ENCODE data around the gene IQCH.
"Not testable (repeated sequence)": the region's sequence is repeated elsewhere in the genome, so short reads cannot be mapped to it uniquely, and the experiment has no call there.

The IQCH gene

DNA sequence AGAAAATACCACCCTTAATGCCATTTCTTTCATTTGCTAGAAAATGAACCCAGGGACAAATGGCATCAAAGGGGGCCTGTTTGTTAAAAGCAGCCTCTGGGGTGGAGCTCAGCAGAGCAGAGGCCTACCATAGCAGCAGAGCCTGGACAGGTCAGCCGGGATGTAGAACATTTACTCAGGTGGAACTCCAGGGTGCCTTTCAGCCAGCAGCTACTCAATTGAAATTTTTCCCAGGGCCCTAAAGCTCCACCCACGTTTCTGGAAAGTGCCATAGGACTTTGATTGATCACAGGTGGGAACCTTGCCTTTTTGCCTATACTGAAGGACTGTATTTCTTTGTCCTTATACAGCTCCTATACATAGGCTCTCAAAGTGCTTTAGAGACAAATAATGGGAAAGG is 191.9 kb downstream of the IQCH start:
- TF ChIP-seq, protein P1, sequence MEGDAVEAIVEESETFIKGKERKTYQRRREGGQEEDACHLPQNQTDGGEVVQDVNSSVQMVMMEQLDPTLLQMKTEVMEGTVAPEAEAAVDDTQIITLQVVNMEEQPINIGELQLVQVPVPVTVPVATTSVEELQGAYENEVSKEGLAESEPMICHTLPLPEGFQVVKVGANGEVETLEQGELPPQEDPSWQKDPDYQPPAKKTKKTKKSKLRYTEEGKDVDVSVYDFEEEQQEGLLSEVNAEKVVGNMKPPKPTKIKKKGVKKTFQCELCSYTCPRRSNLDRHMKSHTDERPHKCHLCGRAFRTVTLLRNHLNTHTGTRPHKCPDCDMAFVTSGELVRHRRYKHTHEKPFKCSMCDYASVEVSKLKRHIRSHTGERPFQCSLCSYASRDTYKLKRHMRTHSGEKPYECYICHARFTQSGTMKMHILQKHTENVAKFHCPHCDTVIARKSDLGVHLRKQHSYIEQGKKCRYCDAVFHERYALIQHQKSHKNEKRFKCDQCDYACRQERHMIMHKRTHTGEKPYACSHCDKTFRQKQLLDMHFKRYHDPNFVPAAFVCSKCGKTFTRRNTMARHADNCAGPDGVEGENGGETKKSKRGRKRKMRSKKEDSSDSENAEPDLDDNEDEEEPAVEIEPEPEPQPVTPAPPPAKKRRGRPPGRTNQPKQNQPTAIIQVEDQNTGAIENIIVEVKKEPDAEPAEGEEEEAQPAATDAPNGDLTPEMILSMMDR (IDR thresholded peaks at IDR 0.05; ENCODE audit: low read depth, low read length), result no peak
- no peak overlapping the region for H3K4me3 ChIP-seq (ENCODE audit: low read depth, low read length)

DNA sequence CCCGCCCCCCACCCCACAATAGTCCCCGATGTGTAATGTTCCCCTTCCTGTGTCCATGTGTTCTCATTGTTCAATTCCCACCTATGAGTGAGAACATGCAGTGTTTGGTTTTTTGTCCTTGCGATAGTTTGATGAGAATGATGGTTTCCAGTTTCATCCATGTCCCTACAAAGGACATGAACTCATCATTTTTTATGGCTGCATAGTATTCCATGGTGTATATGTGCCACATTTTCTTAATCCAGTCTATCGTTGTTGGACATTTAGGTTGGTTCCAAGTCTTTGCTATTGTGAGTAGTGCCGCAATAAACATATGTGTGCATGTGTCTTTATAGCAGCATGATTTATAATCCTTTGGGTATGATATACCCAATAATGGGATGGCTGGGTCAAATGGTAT is 193.8 kb downstream of the IQCH start:
- not testable (repeated sequence) for H3K4me3 ChIP-seq (ENCODE audit: low read depth, low read length)

DNA sequence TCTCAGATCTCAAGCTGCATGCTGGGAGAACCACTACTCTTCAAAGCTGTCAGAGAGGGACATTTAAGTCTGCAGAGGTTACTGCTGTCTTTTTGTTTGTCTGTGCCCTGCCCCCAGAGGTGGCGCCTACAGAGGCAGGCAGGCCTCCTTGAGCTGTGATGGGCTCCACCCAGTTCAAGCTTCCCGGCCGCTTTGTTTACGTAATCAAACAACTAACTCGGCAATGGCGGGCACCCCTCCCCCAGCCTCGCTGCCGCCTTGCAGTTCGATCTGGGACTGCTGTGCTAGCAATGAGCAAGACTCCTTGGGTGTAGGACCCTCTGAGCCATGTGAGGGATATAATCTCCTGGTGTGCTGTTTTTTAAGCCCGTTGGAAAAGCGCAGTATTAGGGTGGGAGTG is 199.1 kb downstream of the IQCH start:
- H3K4me3 ChIP-seq (ENCODE audit: low read depth, low read length), result not testable (repeated sequence)

DNA sequence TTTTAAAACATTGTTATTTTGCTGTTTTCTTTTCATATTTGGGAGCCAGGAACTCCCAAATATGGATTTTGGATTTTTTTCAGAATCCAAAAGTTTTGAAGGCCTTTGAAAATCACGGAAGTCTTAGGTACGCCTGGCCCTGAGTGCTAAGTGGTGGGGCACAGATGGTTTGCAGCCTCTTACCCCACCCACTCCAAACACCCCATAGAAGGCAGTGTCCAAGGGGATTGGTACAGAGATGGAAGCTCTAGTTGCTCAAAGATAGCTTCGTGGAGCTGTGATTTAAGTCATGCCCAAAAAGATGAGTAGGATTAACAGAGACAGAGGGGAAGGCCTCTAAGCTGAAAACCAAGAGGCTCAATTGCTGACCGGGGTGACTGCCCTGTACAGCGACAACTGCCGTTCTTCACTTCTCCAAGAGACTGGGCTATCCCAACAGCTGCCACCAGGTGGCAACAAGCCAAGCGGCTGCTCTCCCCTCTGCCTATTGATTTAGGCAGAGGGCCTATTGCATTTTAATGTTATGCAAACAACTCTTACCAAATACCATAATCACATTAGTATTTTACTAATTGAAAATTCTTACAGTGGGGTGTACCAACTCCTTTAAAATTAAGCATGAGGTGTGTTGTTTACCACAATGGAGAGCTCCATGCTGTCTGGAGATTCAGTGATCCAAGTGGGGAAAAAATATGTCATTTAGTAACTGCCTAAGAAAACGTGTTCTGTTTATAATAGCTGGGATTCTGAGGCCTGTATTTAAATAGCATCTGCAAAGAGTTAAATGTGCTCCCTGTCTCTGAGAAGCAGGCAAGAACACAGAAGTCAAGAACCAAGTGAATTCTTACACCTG is 202.3 kb downstream of the IQCH start:
- no peak overlapping the region for H3K4me3 ChIP-seq (ENCODE audit: low read depth, low read length)
- TF ChIP-seq, protein P1 (IDR thresholded peaks at IDR 0.05; ENCODE audit: low read depth, low read length), result peak; percentile 91

DNA sequence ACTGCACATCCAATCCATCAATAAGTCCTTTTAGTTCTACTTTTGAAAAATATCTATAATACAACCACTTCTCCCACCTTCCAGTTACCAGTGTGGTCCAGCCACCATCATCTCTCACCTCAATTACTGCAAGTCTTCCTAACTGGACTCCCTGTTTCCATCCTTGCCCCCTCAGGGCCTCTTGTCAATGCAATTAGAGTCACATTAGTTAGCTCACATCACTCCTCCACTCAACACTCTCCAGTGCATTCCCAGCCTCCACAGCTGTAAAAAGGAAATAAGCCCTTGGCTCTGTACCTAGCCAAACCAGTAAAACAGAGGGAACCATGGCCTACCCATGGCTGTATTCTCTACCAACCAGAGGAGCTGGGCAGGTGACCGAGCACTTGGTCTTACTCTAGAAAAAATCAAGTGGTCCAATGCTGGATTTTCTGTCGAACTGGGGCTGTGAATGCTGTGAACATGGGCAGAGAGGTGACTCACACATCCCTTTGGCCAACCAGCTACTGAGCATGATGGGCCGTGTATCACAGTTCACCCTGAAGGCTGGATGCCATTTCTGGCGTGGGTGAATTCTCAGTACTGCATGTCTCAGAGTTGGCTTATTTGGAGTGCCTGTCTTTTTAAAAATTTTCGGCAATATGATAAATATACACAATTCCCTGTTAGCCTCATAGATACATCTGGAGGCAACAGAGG is 203.9 kb downstream of the IQCH start:
- TF ChIP-seq, protein P1 (IDR thresholded peaks at IDR 0.05; ENCODE audit: low read depth, low read length), result no peak
- H3K4me3 ChIP-seq (ENCODE audit: low read depth, low read length), result no peak overlapping the region

DNA sequence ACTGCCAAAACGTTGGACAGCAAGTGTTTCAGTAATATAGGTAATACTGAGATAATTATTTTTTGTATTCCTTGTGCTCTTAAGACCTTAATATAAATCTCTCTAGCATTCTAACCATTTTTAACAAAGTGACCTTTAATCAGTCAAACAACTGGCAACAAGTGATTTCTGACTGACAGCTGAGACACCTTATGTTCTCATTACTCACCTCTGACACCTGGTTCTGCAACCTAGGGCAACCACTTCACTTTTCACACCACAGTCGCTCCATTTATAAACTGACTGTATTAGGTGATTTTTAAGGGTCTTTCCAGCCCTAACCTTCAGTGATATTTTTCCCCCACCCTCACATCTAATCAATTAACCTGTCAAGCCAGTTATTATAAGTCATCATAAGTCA is 205.9 kb downstream of the IQCH start:
- TF ChIP-seq, protein P1 (IDR thresholded peaks at IDR 0.05; ENCODE audit: low read depth, low read length), result no peak

DNA sequence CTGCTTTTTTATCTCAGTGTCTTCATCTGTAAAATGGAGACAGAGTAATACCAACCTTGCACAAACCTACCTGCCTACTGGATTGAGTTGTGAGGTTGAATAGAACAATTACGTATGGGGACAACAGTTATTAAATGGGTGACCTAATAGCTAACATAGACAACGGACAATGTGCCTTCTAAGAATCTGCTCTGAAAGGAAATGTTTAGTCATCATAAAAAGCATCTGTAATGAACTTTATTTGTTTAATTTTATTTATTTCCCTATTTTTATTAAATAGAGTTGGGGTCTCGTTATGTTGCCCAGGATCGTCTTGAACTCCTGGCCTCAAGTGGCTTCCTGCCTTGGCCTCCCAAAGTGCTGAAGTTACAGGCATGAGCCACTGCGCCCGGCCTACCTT is 207.1 kb downstream of the IQCH start:
- H3K4me3 ChIP-seq (ENCODE audit: low read depth, low read length), result no peak overlapping the region
- TF ChIP-seq, protein P1 (IDR thresholded peaks at IDR 0.05; ENCODE audit: low read depth, low read length), result no peak

More for the DNA sequence above, 205.9 kb downstream of the IQCH start:
- no peak overlapping the region for H3K4me3 ChIP-seq (ENCODE audit: low read depth, low read length)

DNA sequence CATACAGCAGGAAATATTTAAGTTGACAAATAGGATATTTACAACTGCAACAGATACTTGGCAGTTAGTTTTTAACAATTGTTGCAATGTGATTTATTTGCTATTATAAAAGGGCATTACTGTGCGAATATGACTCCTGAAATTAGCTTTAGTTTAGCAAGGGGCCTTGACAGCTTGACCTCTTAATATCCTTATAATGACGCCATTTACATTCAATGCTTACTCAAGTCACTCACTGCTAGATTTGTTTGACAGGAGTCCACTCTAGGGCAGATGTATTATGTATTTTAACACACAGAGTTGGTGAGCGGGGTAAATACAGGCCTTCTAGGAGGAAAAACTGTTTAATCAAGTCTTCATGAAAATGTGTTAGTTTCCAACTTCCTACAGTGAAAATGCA is 208.3 kb downstream of the IQCH start:
- no peak overlapping the region for H3K4me3 ChIP-seq (ENCODE audit: low read depth, low read length)
- TF ChIP-seq, protein P1 (IDR thresholded peaks at IDR 0.05; ENCODE audit: low read depth, low read length), result no peak

Data from WI38 (cell line).